Fibroblast of villous mesenchyme (primary cell): ENCODE results near the gene DNAJC5G. TPM values are rescaled to one million over a fixed set of nuclear protein-coding genes. Genes with fewer than 3 reads are reported as not detected.

Experiments
- DNase-seq: peaks from one replicate; pipeline ENCODE4 v3.0.0-alpha.2; 2010; ENCODE audit warnings: low read depth
- H3K4me3 ChIP-seq: 2 replicates; pipeline ENCODE4 v1.5.1; 2011; ENCODE audit warnings: low read depth, mild to moderate bottlenecking, low read length
- total RNA-seq: library from RNA; depleted of rRNA; stranded (reverse); fragments of >200 nt; gene quantifications from 2 replicates; pipeline ENCODE4 v1.2.3, GENCODE V29; 2012
- TF ChIP-seq, protein P1 (sequence below): IDR thresholded peaks from 2 replicates; pipeline ENCODE4 v1.5.1; 2012; ENCODE audit warnings: low read depth, mild to moderate bottlenecking, low read length; ENCODE audit not compliant: insufficient read depth

Gene DNAJC5G, protein sequence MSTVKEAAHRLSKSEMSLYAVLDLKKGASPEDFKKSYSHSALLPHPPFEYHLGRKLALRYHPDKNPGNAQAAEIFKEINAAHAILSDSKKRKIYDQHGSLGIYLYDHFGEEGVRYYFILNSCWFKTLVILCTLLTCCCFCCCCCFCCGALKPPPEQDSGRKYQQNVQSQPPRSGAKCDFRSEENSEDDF
- not detected in 2 replicates for total RNA-seq

DNA sequence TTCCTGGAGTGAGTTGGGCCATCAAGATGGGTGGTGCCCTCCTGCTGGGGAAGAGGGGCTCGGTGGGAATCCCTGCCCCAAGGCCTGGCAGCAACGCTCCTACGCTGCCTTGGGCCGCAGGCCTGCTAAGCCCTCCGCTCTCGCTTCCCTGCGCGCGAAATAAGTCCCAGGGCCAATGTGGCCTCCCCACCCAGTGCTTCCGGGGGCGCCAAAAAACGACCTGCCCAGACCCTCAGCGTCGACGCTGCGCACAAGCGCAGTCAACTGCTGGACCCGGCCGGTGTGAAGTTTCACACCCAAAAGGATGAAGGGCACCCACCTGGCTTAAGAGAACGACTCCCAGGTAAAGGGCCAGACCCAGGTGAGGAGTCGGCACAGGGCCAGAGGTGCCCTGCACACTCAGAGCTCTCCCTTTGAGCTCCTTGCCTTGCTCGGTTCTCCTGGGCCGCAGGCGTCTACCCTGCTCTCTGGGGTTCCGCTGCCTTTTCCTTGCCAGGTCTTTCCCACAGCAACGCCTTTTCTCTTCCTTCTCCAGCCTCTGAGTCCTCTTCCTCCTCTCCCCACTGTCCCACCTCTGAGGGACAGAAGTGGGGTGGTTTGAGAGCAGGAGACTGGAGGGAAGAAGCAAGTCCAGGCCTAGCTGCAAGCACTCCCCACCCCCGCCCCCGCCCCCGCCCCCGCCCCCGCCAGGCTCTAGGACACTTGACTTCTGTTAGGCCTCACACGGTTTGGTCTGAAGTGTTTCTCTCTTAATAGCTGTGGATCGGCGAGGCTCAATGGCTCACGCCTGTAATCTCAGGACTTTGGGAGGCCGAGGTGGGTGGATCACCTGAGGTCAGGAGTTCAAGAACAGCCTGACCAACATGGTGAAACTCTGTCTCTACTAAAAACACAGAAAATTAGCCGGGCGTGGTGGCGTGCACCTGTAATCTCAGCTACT, at the start of gene DNAJC5G:
DNAJC5G (plus strand) TSS at position 223 of the 940 bp plus-strand sequence. CDS start 1,296 bp downstream, outside the sequence.
- TF ChIP-seq, protein P1, sequence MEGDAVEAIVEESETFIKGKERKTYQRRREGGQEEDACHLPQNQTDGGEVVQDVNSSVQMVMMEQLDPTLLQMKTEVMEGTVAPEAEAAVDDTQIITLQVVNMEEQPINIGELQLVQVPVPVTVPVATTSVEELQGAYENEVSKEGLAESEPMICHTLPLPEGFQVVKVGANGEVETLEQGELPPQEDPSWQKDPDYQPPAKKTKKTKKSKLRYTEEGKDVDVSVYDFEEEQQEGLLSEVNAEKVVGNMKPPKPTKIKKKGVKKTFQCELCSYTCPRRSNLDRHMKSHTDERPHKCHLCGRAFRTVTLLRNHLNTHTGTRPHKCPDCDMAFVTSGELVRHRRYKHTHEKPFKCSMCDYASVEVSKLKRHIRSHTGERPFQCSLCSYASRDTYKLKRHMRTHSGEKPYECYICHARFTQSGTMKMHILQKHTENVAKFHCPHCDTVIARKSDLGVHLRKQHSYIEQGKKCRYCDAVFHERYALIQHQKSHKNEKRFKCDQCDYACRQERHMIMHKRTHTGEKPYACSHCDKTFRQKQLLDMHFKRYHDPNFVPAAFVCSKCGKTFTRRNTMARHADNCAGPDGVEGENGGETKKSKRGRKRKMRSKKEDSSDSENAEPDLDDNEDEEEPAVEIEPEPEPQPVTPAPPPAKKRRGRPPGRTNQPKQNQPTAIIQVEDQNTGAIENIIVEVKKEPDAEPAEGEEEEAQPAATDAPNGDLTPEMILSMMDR = no peak

DNA sequence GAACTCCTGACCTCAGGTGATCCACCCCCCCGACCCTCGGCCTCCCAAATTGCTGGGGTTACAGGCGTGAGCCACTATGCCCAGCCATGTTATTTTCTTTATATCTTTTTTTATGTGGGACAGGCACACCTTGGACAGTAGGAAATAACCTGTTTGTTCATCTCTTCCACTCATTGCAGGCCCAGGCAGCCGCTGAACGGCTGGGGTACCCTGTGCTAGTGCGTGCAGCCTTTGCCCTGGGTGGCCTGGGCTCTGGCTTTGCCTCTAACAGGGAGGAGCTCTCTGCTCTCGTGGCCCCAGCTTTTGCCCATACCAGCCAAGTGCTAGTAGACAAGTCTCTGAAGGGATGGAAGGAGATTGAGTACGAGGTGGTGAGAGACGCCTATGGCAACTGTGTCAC, 49.7 kb upstream of the DNAJC5G start:
- no peak overlapping the region for H3K4me3 ChIP-seq
- TF ChIP-seq, protein P1 = no peak
- DNase-seq = no peak

More for the DNA sequence above, at the start of gene DNAJC5G:
- no peak for DNase-seq
- H3K4me3 ChIP-seq = no peak within 1 kb of the TSS

DNA sequence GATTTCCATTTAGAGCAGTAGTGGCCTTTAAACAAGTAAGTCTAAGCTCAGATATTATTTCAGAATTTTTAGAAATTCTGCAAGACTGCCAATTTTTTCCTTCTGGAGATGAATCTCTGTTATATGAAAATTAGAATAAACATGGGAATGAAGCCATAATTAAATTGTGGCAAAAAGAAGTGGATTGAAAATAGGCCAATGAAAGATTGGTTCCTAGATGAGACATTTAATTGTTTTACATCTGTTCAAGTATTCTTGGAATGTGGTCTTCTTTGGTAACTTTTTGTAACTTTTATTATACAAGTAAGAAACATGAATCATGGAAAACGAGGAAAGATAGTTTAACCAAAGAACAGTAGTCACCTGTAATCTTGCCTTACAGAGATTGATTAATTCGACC, 47.7 kb upstream of the DNAJC5G start:
- DNase-seq = no peak
- TF ChIP-seq, protein P1 = no peak
- no peak overlapping the region for H3K4me3 ChIP-seq

DNA sequence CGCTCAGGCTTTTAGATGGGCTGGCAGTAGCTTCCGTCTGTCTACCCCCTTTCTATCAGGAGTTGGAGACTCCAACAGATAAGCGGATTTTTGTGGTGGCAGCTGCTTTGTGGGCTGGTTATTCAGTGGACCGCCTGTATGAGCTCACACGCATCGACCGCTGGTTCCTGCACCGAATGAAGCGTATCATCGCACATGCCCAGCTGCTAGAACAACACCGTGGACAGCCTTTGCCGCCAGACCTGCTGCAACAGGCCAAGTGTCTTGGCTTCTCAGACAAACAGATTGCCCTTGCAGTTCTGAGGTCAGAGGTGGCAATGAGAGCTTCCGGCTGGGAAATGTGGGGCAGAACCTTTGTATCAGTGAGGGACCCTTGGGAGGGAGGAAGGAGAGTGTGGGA, 43.3 kb upstream of the DNAJC5G start:
- H3K4me3 ChIP-seq = no peak overlapping the region
- DNase-seq = no peak

DNA sequence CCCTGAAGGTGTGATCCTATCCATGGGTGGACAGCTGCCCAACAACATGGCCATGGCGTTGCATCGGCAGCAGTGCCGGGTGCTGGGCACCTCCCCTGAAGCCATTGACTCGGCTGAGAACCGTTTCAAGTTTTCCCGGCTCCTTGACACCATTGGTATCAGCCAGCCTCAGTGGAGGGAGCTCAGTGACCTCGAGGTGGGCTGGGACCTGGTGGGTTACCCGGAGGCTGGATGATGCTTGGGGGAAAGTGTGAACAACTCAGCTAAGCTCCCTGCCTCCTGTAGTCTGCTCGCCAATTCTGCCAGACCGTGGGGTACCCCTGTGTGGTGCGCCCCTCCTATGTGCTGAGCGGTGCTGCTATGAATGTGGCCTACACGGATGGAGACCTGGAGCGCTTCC, 41.9 kb upstream of the DNAJC5G start:
- no peak overlapping the region for H3K4me3 ChIP-seq
- TF ChIP-seq, protein P1 = no peak
- no peak for DNase-seq

More for the DNA sequence above, 43.3 kb upstream of the DNAJC5G start:
- TF ChIP-seq, protein P1 = no peak

DNA sequence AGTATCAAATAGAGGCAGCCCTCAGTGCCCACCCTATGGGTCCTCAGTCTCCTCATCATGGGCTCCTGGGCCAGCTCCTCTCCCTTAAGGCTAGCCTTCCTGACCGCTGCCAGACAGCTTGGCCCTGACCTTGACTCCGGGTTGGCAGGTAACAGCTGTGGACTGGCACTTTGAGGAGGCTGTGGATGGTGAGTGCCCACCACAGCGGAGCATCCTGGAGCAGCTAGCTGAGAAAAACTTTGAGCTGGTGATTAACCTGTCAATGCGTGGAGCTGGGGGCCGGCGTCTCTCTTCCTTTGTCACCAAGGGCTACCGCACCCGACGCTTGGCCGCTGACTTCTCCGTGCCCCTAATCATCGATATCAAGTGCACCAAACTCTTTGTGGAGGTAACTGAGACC, 39.1 kb upstream of the DNAJC5G start:
- H3K4me3 ChIP-seq = no peak overlapping the region
- no peak for DNase-seq
- TF ChIP-seq, protein P1 = no peak
